Measurements from ENCODE around the gene IL17B. TPM values are rescaled to one million over a fixed set of nuclear protein-coding genes. Genes with fewer than 3 reads are reported as not detected.
A peak's percentile ranks its signal among the peaks of the same experiment; 100 is the strongest.
"Not testable (repeated sequence)": the region's sequence is repeated elsewhere in the genome, so short reads cannot be mapped to it uniquely, and the experiment has no call there.

Gene IL17B
- total and polyA plus RNA-seq, 8 donors = 0.56 to 31.0 (median 1.8) TPM; not detected in 3

- Histone ChIP-seq H3K4me1 (peaks cover 0 to 18% (median 0%) of the 10 kb centered on the region in 4 donors), H3K27ac (peak overlapping the region in 1 of 5 donors; percentile 94), H3K27me3 (no peaks in the 10 kb centered on the region), H3K9me3 (no peaks in the 10 kb centered on the region), H3K36me3 (no peaks in the 10 kb centered on the region), H3K4me3 (no peak overlapping the region)
- DNase-seq = no peak
- TF ChIP-seq POLR2A (IDR thresholded peaks at IDR 0.05) = no peak
- no peak for TF ChIP-seq POLR2AphosphoS5 (IDR thresholded peaks at IDR 0.05)
- WGBS, 5 donors = 68 to 87% (median 82%) methylated on average over 19 of the region's 19 CpGs
- intact Hi-C loops (cut with DNase I; ENCODE audit: low total_unique reads) = no loop called here
Measured at GRCh38 chr5:149392718-149393117, 13.6 kb upstream of the IL17B start.

GRCh38 chr5:149391524-149391923 is 12.4 kb upstream of the IL17B start:
- Histone ChIP-seq H3K36me3 (no peaks in the 10 kb centered on the region), H3K4me1 (peaks cover 0 to 30% (median 5%) of the 10 kb centered on the region in 4 donors), H3K27ac (peak overlapping the region in 4 of 5 donors; percentile 81 to 94 (median 87)), H3K27me3 (no peaks in the 10 kb centered on the region), H3K9me3 (no peaks in the 10 kb centered on the region), H3K4me3 (no peak overlapping the region)
- intact Hi-C loops (cut with DNase I; ENCODE audit: low total_unique reads) = no loop called here
- no peak for TF ChIP-seq POLR2AphosphoS5 (IDR thresholded peaks at IDR 0.05)
- TF ChIP-seq POLR2A (IDR thresholded peaks at IDR 0.05) = no peak
- no peak for TF ChIP-seq EP300 (IDR thresholded peaks at IDR 0.05)
- TF ChIP-seq CTCF (IDR thresholded peaks at IDR 0.05) = no peak
- WGBS, 5 donors = 70 to 96% (median 93%) methylated on average over 6 of the region's 6 CpGs
- DNase-seq = no peak

- H3K9me3 ChIP-seq; H3K27me3 ChIP-seq; DNase-seq; H3K4me3 ChIP-seq; H3K36me3 ChIP-seq; intact Hi-C loops (cut with DNase I; ENCODE audit: low total_unique reads): not testable (repeated sequence)
- H3K27ac ChIP-seq = peak overlapping the region in 4 of 5 donors; percentile 81 to 94 (median 87)
- H3K4me1 ChIP-seq = peaks cover 3 to 35% (median 7%) of the 10 kb centered on the region in 4 donors
- WGBS, 5 donors = 75 to 92% (median 82%) methylated on average over 6 of the region's 6 CpGs
Measured at GRCh38 chr5:149391076-149391475, 12.0 kb upstream of the IL17B start.

- TF ChIP-seq EP300 (IDR thresholded peaks at IDR 0.05) = peak; percentile 85
- TF ChIP-seq POLR2A (IDR thresholded peaks at IDR 0.05) = no peak
- TF ChIP-seq POLR2AphosphoS5 (IDR thresholded peaks at IDR 0.05) = peak; percentile 53 to 95 (median 54)
- Histone ChIP-seq H3K4me1 (peaks cover 5 to 44% (median 10%) of the 10 kb centered on the region in 4 donors), H3K27ac (peak overlapping the region; percentile 58 to 94 (median 87)), H3K9me3 (no peaks in the 10 kb centered on the region), H3K4me3 (no peak overlapping the region), H3K36me3 (no peaks in the 10 kb centered on the region), H3K27me3 (no peaks in the 10 kb centered on the region)
- intact Hi-C loops (cut with DNase I; ENCODE audit: low total_unique reads) = loop anchor here (5.0 to 10.0 kb wide), 2 partner anchors 37 to 175 kb away; no protein-coding TSS in a partner anchor
- no peak for DNase-seq
- 53 to 71% (median 63%) methylated on average over 11 of the region's 11 CpGs for WGBS, 5 donors
Measured at GRCh38 chr5:149389552-149390495, 10.7 kb upstream of the IL17B start.

GRCh38 chr5:149388498-149389190 is 9.6 kb upstream of the IL17B start:
- Histone ChIP-seq H3K4me3 (no peak overlapping the region), H3K27me3 (no peaks in the 10 kb centered on the region), H3K27ac (peak overlapping the region; percentile 10 to 94 (median 87)), H3K36me3 (no peaks in the 10 kb centered on the region), H3K4me1 (peaks cover 5 to 53% (median 14%) of the 10 kb centered on the region in 4 donors), H3K9me3 (no peaks in the 10 kb centered on the region)
- intact Hi-C loops (cut with DNase I; ENCODE audit: low total_unique reads) = loop anchor here (5.0 to 10.0 kb wide), 2 partner anchors 39 to 176 kb away; no protein-coding TSS in a partner anchor
- no peak for DNase-seq
- TF ChIP-seq POLR2AphosphoS5 (IDR thresholded peaks at IDR 0.05) = no peak
- no peak for TF ChIP-seq EP300 (IDR thresholded peaks at IDR 0.05)
- no peak for TF ChIP-seq CTCF (IDR thresholded peaks at IDR 0.05)
- TF ChIP-seq POLR2A (IDR thresholded peaks at IDR 0.05) = no peak
- WGBS, 5 donors = 55 to 89% (median 73%) methylated on average over 7 of the region's 7 CpGs
